ENCODE measurements around the gene TOP1. TPM values are rescaled to one million over a fixed set of nuclear protein-coding genes. Genes with fewer than 3 reads are reported as not detected.
A peak's percentile ranks its signal among the peaks of the same experiment; 100 is the strongest.

Gene TOP1
- total RNA-seq, 4 donors from 2014 or later = 23.1 to 49.9 (median 31.6) TPM

DNA sequence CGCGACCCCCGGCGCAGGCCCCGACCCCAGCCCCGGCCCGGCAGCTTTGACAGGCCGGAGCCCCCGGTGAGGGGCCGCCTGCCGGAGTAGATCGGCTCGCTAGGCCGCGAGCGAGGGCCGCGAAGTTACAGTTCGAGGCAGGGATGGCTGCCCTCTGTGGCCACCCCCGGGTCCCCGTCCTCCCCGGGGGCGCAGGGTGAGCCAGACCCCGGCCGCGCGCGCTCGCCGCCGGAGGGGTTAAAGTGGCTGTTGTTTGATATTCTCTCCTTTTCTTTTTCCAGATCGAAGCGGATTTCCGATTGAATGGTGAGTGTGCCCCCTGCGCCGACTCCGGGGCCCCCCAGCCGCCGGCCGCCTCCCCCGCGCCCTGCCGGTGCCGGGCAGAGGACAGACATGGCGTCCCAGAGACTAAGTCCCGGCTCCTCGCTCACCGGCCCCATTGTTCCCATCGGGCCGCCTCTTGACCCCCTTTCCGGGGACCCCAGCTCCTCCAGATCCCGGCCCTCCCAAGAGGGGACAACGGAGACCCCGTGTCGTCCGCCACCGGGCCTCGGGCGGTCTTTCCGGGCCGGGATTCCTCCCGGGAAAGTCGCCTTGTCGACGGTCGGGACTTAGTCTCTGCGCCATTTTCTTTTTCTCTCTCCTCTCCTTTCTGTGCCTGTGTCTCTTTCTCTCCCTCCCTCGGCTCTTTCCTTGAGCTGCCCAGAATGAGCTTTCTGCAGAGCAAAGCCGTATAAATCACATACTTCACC lies 704 bp downstream of the TOP1 start:
- peak in 1 of 4 donors; percentile 7 for TF ChIP-seq POLR2A (IDR thresholded peaks at IDR 0.05)
- TF ChIP-seq, protein P1, sequence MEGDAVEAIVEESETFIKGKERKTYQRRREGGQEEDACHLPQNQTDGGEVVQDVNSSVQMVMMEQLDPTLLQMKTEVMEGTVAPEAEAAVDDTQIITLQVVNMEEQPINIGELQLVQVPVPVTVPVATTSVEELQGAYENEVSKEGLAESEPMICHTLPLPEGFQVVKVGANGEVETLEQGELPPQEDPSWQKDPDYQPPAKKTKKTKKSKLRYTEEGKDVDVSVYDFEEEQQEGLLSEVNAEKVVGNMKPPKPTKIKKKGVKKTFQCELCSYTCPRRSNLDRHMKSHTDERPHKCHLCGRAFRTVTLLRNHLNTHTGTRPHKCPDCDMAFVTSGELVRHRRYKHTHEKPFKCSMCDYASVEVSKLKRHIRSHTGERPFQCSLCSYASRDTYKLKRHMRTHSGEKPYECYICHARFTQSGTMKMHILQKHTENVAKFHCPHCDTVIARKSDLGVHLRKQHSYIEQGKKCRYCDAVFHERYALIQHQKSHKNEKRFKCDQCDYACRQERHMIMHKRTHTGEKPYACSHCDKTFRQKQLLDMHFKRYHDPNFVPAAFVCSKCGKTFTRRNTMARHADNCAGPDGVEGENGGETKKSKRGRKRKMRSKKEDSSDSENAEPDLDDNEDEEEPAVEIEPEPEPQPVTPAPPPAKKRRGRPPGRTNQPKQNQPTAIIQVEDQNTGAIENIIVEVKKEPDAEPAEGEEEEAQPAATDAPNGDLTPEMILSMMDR (IDR thresholded peaks at IDR 0.05) = no peak
- Histone ChIP-seq H3K9me3 (no peaks in the 10 kb centered on the region), H3K27me3 (no peaks in the 10 kb centered on the region), H3K4me1 (peaks cover 31 to 53% (median 33%) of the 10 kb centered on the region in 3 donors), H3K27ac (peak overlapping the region; percentile 98 to 100 (median 98)), H3K4me3 (peak overlapping the region; percentile 90 to 100 (median 94)), H3K36me3 (no peaks in the 10 kb centered on the region)
- intact Hi-C loops (cut with DNase I) = no loop called here
- DNase-seq = no peak
- 0 to 1% methylated on average over 36 to 39 of the region's 69 CpGs for WGBS, 2 donors

DNA sequence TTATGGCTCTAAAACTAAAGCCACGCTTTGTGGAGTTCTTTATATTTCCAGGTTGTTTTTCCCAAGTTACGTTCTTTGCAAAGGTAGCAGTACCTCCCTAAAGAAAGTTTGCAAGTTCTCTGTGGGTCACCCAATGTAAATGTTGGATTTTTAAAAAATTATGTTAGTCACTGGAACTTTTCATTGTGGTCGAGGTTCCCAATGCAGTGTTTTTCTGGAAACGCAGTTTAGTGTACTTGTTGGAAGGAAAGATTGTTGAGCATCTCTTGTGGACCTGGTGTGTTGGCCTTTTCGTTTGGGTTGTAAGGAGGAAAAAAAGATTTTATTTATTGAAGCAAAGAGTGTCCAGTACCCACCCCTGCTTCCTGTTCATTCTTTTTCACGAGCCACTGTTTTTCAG lies 1.4 kb downstream of the TOP1 start:
- H3K4me3 ChIP-seq = peak overlapping the region; percentile 90 to 100 (median 94)
- peak overlapping the region; percentile 98 to 100 (median 98) for H3K27ac ChIP-seq
- H3K36me3 ChIP-seq = no peaks in the 10 kb centered on the region
- TF ChIP-seq, protein P1 (IDR thresholded peaks at IDR 0.05) = no peak
- TF ChIP-seq POLR2A (IDR thresholded peaks at IDR 0.05) = no peak
- intact Hi-C loops (cut with DNase I) = no loop called here
- DNase-seq = no peak
- H3K27me3 ChIP-seq = no peaks in the 10 kb centered on the region
- peaks cover 31 to 60% (median 37%) of the 10 kb centered on the region in 3 donors for H3K4me1 ChIP-seq
- WGBS, 2 donors = 7 to 18% methylated on average over 6 of the region's 6 CpGs
- no peaks in the 10 kb centered on the region for H3K9me3 ChIP-seq

DNA sequence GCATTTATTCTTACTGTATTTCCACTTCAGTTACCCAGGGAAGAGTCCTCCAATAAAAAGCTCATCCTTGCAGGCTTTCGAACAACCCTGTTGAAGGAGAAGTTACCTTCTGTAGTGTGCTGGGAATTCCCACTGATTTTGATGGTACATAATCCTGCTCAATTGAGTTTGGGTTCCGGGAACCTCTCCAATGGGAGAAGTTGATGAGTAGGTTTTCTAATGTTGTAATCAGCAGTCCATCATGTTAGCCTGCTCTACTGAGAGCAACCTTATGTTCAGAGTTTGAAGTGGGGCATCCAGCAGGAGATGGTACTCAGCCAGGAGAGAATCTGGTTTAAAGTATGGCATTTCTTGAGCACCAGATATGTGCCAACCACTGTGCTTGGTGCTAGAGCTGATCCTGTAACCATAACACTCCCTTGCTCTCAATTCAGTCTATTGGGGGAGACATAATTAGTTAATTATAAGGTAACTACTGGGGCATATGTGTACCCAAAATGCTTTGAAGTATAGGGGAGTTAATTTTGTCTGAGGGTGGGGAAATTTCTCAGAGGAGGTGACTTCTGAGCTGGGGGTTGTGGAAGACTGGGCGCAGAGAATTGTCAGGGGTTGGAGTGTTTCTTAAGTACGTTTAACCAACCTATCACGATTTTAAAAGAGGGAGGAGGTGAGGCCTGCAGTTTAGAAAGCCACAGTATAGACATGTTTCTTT lies 2.1 kb downstream of the TOP1 start:
- Histone ChIP-seq H3K9me3 (no peaks in the 10 kb centered on the region), H3K36me3 (no peaks in the 10 kb centered on the region), H3K4me1 (peaks cover 31 to 67% (median 37%) of the 10 kb centered on the region in 3 donors), H3K27ac (peak overlapping the region; percentile 14 to 100 (median 98)), H3K27me3 (no peaks in the 10 kb centered on the region), H3K4me3 (peak overlapping the region; percentile 90 to 100 (median 94))
- DNase-seq = no peak
- WGBS, 2 donors = 42 to 66% methylated on average over 4 to 5 of the region's 5 CpGs
- TF ChIP-seq POLR2A (IDR thresholded peaks at IDR 0.05) = no peak
- TF ChIP-seq, protein P1 (IDR thresholded peaks at IDR 0.05) = no peak
- intact Hi-C loops (cut with DNase I) = no loop called here

GRCh38 chr20:41031243-41031619 lies 2.6 kb downstream of the TOP1 start:
- 85 to 86% methylated on average over 2 of the region's 2 CpGs for WGBS, 2 donors
- Histone ChIP-seq H3K27ac (peak overlapping the region in 2 of 4 donors; percentile 14 to 99), H3K36me3 (no peaks in the 10 kb centered on the region), H3K4me3 (peak overlapping the region in 3 of 4 donors; percentile 90 to 97 (median 90)), H3K4me1 (peaks cover 31 to 72% (median 37%) of the 10 kb centered on the region in 3 donors), H3K27me3 (no peaks in the 10 kb centered on the region), H3K9me3 (no peaks in the 10 kb centered on the region)
- DNase-seq = no peak
- TF ChIP-seq, protein P1 (IDR thresholded peaks at IDR 0.05) = no peak
- TF ChIP-seq POLR2A (IDR thresholded peaks at IDR 0.05) = no peak
- intact Hi-C loops (cut with DNase I) = no loop called here

GRCh38 chr20:41032271-41032670 lies 3.6 kb downstream of the TOP1 start:
- intact Hi-C loops (cut with DNase I) = no loop called here
- TF ChIP-seq, protein P1 (IDR thresholded peaks at IDR 0.05) = no peak
- no peak for TF ChIP-seq POLR2A (IDR thresholded peaks at IDR 0.05)
- H3K27ac ChIP-seq = no peak overlapping the region
- peaks cover 31 to 78% (median 37%) of the 10 kb centered on the region in 3 donors for H3K4me1 ChIP-seq
- no peaks in the 10 kb centered on the region for H3K27me3 ChIP-seq
- H3K4me3 ChIP-seq = no peak overlapping the region
- no peaks in the 10 kb centered on the region for H3K9me3 ChIP-seq
- DNase-seq = no peak
- H3K36me3 ChIP-seq = no peaks in the 10 kb centered on the region
- WGBS, 2 donors = 81 to 90% methylated on average over 3 of the region's 3 CpGs
